Fibroblast of pulmonary artery (primary cell): Measurements from ENCODE around the gene NRBF2.

Source experiments
- DNase-seq: peaks from one replicate; pipeline ENCODE4 v3.0.0-alpha.2; 2010; ENCODE audit warnings: low read depth
- H3K4me3 ChIP-seq: replicated peaks from 2 replicates; pipeline ENCODE4 v1.5.1; 2011; ENCODE audit warnings: low read depth, mild to moderate bottlenecking, control low read depth, low read length, moderate library complexity
- CTCF ChIP-seq: IDR thresholded peaks from 2 replicates; pipeline ENCODE4 v1.5.1; 2011; ENCODE audit warnings: mild to moderate bottlenecking, control low read depth, low read length, inconsistent platforms; ENCODE audit errors: missing control alignments

The NRBF2 gene

GRCh38 chr10:63154546-63155387, 21.6 kb downstream of the NRBF2 start:
- DNase-seq: no peak
- no peak overlapping the region for H3K4me3 ChIP-seq
- no peak for TF ChIP-seq CTCF

GRCh38 chr10:63155388-63156020, 22.4 kb downstream of the NRBF2 start:
- no peak for DNase-seq
- H3K4me3 ChIP-seq: no peak overlapping the region
- TF ChIP-seq CTCF: no peak

- H3K4me3 ChIP-seq: no peak overlapping the region
- DNase-seq: peak; percentile 30
- TF ChIP-seq CTCF: no peak
Observed at GRCh38 chr10:63156236-63156635, 23.1 kb downstream of the NRBF2 start.

GRCh38 chr10:63157845-63158624, 24.9 kb downstream of the NRBF2 start:
- peak; percentile 80 for TF ChIP-seq CTCF
- peak; percentile 96 for DNase-seq
- H3K4me3 ChIP-seq: no peak overlapping the region

- no peak for DNase-seq
Observed at GRCh38 chr10:63161592-63161991, 28.5 kb downstream of the NRBF2 start.

GRCh38 chr10:63164166-63164623, 31.1 kb downstream of the NRBF2 start:
- peak; percentile 78 for DNase-seq

More at GRCh38 chr10:63161592-63161991, 28.5 kb downstream of the NRBF2 start:
- no peak for TF ChIP-seq CTCF
- H3K4me3 ChIP-seq: no peak overlapping the region

More at GRCh38 chr10:63164166-63164623, 31.1 kb downstream of the NRBF2 start:
- TF ChIP-seq CTCF: no peak
- no peak overlapping the region for H3K4me3 ChIP-seq
